ENCODE measurements around the gene SLC38A10. TPM values are rescaled to one million over a fixed set of nuclear protein-coding genes. Genes with fewer than 3 reads are reported as not detected.

Gene SLC38A10
- polyA plus RNA-seq, 3 donors: 53.7 to 86.1 (median 67.0) TPM

GRCh38 chr17:81267390-81268067 lies 27.6 kb downstream of the SLC38A10 start:
- no peak for DNase-seq (ENCODE audit: extremely low read depth in 1 of 11, low read depth in 9 of 11, low spot score in 4 of 11)

- DNase-seq (ENCODE audit: extremely low read depth in 1 of 11, low read depth in 9 of 11, low spot score in 4 of 11): no peak
These were observed 29.5 kb downstream of the SLC38A10 start for GRCh38 chr17:81265576-81265975.

- DNase-seq (ENCODE audit: extremely low read depth in 1 of 11, low read depth in 9 of 11, low spot score in 4 of 11): no peak
These were observed 30.5 kb downstream of the SLC38A10 start for GRCh38 chr17:81264640-81265039.

- no peak for DNase-seq (ENCODE audit: extremely low read depth in 1 of 11, low read depth in 9 of 11, low spot score in 4 of 11)
These were observed 31.5 kb downstream of the SLC38A10 start for GRCh38 chr17:81263371-81264181.

- no peak for DNase-seq (ENCODE audit: extremely low read depth in 1 of 11, low read depth in 9 of 11, low spot score in 4 of 11)
These were observed 33.3 kb downstream of the SLC38A10 start for GRCh38 chr17:81261582-81262336.

- no peak for DNase-seq (ENCODE audit: extremely low read depth in 1 of 11, low read depth in 9 of 11, low spot score in 4 of 11)
These were observed 34.0 kb downstream of the SLC38A10 start for GRCh38 chr17:81261096-81261495.

- DNase-seq (ENCODE audit: extremely low read depth in 1 of 11, low read depth in 9 of 11, low spot score in 4 of 11): no peak
These were observed 34.5 kb downstream of the SLC38A10 start for GRCh38 chr17:81260641-81261040.

GRCh38 chr17:81260171-81260570 lies 34.9 kb downstream of the SLC38A10 start:
- DNase-seq (ENCODE audit: extremely low read depth in 1 of 11, low read depth in 9 of 11, low spot score in 4 of 11): no peak

GRCh38 chr17:81259058-81259605 lies 36.0 kb downstream of the SLC38A10 start:
- DNase-seq (ENCODE audit: extremely low read depth in 1 of 11, low read depth in 9 of 11, low spot score in 4 of 11): no peak

- peak in 3 of 11 donors; percentile 41 to 51 (median 51) for DNase-seq (ENCODE audit: extremely low read depth in 1 of 11, low read depth in 9 of 11, low spot score in 4 of 11)
These were observed 36.8 kb downstream of the SLC38A10 start for GRCh38 chr17:81258292-81258691.

- DNase-seq (ENCODE audit: extremely low read depth in 1 of 11, low read depth in 9 of 11, low spot score in 4 of 11): no peak
These were observed 37.6 kb downstream of the SLC38A10 start for GRCh38 chr17:81257533-81257932.

GRCh38 chr17:81256616-81257015 lies 38.5 kb downstream of the SLC38A10 start:
- no peak for DNase-seq (ENCODE audit: extremely low read depth in 1 of 11, low read depth in 9 of 11, low spot score in 4 of 11)

GRCh38 chr17:81254955-81255717 lies 40.0 kb downstream of the SLC38A10 start:
- DNase-seq (ENCODE audit: extremely low read depth in 1 of 11, low read depth in 9 of 11, low spot score in 4 of 11): peak in 6 of 11 donors; percentile 53 to 73 (median 54)

- DNase-seq (ENCODE audit: extremely low read depth in 1 of 11, low read depth in 9 of 11, low spot score in 4 of 11): no peak
These were observed 41.6 kb downstream of the SLC38A10 start for GRCh38 chr17:81253358-81254131.

- no peak for DNase-seq (ENCODE audit: extremely low read depth in 1 of 11, low read depth in 9 of 11, low spot score in 4 of 11)
These were observed 42.1 kb downstream of the SLC38A10 start for GRCh38 chr17:81252987-81253329.

GRCh38 chr17:81252326-81252986 lies 42.7 kb downstream of the SLC38A10 start:
- no peak for DNase-seq (ENCODE audit: extremely low read depth in 1 of 11, low read depth in 9 of 11, low spot score in 4 of 11)

GRCh38 chr17:81251709-81252301 lies 43.3 kb downstream of the SLC38A10 start:
- no peak for DNase-seq (ENCODE audit: extremely low read depth in 1 of 11, low read depth in 9 of 11, low spot score in 4 of 11)

Measured in renal cortex interstitium (tissue), 11 donors.